HG02588 (cell line): ENCODE measurements around the gene TMPRSS13.
"Not testable (repeated sequence)": the region's sequence is repeated elsewhere in the genome, so short reads cannot be mapped to it uniquely, and the experiment has no call there.

Source experiments
- ATAC-seq: cut with Tn5 transposase; IDR thresholded peaks from one replicate; pipeline ENCODE4 v1.9.1; 2021; ENCODE audit warnings: mild to moderate bottlenecking, moderate library complexity; ENCODE audit not compliant: unreplicated experiment

TMPRSS13 gene

DNA sequence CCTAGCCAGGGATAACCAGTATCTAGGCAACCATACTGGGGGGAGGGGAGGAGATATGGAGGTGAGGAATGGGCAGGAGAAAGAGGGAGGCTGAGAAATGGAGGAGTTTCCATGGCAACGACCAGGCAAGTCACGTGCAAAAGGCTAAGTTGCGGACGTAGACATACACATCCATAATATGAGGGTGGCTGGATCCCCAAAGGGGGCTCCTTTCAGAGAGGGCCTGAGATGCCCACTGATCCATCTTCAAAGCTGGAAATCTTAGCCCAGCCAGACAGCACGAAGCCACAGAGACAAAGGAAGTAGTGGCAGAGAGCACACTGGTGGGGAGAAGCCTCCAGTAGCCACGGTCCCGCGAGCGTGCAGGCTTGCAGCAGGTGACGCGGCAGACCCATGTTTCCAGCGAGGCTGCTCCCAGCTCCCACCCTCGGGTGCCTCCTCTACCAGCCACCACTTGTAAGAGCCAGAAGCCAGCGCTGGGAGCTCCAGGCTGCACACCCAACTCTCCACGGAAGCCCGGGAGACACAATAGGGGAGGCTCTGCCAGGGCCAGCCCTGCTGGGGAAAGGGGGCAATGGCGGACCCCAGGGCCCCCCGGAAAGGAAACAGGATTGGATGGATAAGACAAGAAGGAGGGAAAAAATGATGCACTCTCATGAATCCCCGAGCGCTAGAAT lies 53.7 kb downstream of the TMPRSS13 start:
- ATAC-seq: no peak

DNA sequence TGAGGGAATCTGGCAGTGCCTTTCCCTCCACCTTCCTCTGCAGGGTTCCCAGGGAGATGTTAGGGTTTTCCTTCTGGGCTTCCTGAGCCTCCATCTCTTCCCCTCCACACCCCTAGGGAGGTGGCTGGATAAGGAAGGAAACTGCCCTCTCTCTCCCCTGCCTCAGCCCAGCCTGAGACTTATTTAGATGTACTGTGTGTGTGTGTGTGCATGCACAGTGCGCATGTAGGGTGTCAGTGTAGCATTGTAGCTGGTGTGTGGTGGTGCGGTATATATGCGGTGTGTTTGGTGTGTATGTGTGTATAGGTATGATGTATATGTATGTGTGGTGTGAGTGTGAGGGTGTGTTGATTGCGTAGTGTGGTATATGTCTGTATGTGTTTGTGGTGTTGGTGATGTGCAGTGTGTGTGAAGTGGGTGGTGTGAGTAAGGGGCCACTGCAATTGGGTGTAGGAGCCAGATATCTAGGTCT lies 54.3 kb downstream of the TMPRSS13 start:
- ATAC-seq: no peak

DNA sequence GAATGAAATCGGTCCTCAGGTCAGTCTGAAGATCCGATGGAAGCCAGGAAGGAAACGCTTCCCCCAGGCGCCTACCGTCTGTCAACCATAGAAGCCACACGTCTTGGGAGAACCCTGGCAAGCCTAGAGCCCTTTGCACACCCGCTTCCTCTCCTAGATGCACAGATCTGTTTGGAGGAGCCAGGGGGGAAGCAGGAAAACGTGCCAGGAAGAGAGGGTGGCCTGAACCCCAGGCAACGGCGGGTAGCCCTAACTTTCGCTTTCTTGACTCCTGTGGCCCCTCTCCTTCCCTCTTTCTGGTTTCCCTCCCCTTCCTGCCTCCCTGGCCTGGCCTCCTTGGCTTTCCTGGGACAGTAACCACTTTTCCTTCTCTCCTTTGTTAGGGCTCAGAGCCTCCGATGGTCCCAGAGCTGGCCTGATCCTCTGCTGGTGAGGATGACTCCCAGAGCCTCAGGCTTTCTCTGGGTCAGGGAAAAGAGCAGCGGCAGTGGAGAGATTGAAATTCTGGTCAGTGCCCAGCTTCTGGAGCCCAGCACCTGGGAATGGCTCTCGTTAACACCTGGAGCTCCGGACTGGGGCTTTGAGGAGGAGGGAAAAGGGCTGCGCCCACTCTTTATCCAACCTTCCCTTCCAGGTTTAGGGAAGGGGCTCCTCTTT lies 54.8 kb downstream of the TMPRSS13 start:
- no peak for ATAC-seq

DNA sequence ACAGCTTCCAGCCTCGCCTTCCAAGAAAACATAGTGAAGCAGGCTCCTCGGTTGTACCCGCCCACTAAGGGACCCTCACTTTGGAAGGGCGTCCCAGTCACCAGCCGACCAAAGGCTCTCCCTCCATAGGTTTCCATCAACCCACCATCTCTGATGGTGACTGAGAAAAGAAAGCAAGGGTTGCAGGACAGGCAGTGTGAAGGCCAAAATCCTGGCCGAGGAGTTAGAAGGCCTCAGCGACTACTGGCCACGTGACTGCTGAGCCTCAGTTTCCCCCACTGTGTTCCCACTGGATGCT lies 55.4 kb downstream of the TMPRSS13 start:
- no peak for ATAC-seq

DNA sequence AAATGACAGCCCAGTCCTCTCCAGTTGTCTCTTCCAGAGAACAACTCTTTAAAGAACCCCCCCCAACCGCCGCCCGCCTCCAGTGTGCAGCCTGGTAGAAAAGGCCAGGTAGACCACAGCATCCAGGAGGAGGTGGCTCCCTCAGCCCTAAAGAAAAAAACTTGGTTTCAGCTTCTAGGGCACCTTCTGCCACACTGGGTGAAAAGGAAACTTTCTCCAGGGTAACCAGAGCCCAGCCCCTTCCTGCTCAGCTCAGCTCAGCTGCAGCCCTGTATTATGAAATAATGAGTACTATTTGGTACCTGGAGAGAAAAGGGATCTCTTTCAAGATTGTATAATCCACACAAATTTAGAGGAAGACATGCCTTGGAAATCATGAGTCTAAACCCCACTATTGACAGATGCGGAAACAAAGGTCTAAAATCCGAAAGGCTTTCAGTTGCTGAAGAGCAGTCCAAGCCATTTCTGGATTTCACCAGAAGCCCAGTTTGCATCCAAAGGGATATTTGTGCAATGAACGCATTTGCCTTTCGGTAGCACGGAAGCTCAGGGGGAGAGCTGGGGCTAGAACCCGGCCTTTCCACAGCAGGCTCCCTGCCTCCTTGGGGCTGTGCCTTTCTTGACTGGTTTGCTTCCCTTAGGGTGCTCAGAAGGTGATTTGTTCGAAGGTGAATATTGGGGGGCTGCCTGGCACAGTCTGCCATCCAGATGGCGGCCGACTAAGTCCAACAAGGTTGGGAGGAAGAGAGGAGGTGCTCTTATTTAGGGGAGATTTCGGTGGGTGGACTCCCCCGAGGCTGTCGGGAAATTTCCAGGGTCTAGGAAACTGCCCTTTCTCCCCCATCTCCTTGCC lies 56.0 kb downstream of the TMPRSS13 start:
- ATAC-seq: no peak

DNA sequence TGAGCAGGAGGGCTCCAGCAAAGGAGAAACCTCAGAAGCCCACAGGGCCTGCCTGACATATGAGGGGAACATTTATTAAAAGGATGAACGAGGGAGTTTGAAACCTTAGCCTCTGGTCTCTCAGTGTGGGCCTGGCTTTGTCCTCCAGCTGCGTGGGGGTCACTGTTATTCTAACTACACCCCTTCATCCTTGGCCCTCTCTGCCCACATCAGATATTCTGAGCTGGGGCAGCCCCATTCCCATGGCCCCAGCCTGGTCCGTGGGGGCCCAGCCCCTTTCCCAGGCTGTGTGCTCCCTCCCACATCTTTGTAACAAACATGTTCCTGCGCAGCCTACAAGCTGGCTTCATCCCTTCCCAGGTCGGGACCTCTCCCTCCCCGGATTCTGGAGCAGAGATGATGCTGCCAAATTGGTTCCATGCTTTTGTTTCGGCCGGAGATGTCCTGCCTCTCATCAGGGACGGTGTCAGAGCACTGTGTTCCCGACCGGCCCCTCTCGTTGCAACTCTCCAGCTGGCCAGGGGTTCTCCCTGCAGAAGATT lies 56.7 kb downstream of the TMPRSS13 start:
- no peak for ATAC-seq

DNA sequence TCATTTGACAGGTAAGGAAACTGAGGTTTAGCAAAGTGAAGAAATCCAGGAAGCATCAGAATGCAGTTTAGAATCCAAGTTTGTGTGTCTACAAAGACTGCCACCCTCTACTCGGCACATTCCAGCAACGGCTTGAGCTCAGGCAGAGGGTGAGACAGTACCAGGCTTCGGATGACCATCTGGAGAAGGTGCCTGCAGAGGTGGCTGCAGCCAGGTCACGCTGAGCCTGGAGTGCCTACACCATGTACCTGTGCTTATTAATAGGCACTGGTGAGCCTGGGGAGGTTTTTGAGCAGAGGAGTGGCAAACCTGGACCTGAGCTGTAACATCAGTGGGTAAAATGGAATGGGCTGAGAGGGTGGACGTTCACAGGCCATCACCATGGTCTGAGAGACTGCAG lies 57.4 kb downstream of the TMPRSS13 start:
- ATAC-seq: no peak

DNA sequence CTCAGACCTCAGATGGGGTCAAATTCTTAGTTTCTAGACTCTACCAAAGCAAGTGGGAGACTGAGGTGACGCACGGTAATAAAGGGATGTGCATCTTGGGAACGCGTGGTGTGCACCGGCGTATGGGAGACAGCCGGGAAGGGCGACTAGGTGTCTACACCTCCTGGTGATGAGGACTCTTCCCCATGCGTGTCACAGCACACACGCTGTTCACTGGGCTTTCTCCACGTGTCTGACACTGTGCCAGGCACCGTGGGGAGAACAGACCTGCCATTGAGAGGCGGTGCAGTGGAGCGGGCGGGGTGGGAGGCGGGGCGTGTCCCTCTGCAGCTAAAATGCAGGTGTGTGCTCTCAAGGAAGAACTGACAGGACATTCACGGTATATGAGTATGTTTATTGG lies 58.0 kb downstream of the TMPRSS13 start:
- ATAC-seq: no peak

DNA sequence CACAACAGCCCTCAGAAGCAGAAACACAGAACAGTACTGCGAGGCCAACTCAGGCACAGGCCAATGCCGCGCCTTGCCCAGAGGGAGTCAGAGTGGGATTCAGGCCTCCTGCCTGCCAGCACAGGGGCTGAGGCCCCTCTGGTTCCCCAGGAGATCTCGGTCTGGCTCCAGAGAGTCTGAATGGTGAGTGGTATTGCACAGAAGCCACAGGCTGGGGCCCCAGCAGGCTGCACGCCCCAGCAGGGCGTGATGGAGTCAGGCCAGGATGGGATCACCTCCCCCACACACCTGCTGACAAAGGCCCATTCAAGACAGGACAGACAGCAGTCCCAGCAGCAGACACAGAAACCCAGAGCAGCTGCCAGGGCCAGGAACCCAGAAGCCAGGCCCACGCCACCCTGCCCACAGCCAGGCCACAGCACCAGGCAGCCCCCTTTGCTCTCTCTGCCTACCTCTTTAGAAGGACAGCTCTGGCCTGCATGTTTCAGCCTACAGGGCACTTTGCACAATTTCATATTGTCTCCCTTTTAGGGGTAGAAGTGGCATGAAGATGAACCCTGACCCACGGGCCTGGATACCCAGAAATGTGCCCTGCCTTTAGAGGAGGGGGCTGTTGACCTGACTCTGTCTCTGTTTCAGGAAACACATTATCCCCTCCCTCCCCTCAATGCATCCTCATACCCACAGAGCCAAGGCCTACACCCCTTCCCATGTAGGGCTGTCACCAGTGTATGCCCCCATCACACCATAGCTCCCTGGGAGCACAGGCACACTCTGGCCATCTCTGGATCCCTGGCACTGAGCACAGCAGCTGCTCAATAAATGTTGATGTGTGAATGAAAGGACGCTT lies 58.9 kb downstream of the TMPRSS13 start:
- ATAC-seq: no peak

DNA sequence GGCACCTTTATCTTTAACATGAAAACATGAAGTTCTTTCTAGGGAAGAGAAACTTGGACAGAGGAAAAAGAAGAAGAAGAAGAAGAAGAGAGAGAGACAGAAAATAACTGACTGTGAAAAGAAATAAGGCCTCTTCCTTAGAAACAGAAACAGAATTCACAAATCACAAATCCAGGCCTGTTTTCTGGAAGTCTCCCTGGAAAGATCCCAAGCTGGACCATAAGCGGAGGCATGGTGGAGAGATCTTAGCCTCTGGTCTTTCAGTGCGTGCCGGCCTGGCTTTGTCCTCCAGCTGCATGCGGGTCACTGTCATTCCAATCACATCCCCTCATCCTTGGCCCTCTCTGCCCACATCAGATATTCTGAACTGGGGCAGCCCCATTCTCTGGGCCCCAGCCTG lies 59.6 kb downstream of the TMPRSS13 start:
- ATAC-seq: no peak

DNA sequence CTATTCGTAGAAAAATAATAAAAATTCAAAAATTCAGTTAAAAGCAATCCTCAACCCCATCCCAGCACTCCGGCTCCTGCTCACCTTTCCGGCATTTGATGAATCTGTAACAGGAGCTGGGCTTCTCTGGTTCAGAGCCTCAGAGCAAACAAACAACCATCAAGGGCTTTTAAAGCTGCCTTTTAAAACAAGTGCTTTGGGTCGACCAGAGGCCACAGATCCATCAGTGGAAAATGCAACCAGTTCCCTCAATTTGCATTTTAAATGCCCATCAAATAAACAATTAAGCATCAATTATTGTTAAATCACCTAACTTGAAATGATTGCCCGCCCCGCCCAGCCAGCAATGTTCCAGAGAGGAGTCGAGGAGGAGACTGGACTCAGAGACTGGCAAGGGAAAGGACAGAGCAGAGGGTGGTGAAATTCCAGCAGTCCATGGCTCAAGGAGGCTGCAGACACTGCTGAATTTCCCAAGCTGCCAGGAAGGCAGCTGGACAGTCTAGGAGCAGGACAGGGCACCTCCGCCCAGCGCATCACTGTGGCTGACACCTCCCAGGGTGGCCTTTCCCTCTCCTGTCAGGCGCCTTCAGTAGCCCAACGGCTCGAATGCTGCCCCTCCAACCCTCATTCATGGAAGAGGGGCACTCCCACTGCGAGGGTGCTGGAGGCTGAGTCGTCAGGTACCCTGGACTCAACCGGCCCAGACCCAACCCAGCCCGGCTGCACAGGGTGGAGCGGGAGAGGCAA lies 60.2 kb downstream of the TMPRSS13 start:
- ATAC-seq: no peak

DNA sequence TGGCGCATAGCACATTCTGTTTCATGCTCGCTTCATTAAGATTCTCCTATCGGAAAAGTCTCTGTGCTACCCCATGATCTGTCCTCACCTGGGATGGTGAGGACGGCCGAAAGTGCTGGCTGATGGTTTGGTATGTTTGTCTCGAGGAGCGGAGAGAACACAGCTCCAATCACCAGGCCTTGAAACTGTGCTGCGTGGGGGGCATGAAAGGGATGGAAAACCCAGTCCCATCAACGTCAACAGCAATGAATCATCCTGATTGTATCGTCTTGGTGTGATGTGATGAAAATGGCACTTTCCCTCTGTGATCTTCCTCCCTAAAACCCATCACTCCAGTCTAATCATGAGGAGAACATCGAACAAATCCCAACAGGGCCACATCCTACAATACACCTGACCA lies 61.1 kb downstream of the TMPRSS13 start:
- ATAC-seq: no peak

DNA sequence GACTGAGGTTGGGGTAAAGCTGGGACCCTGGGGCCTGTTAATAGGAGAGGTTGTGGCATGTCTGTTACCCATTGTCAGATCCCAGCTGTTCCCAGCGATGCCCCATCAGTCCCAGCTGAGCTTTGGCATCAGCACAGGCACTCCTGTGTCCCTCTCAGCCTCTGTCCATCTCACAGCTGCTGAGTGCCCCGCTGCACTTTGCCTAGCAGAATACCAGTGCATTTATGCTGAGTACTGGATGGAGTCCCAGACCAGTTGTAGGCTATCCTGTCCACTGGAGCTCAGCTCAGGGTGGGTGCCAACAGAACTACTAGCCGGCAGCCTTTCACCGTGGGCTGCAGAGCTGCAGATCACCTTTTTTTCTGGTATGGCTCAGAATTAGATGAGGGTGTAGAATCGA lies 62.7 kb downstream of the TMPRSS13 start:
- no peak for ATAC-seq

DNA sequence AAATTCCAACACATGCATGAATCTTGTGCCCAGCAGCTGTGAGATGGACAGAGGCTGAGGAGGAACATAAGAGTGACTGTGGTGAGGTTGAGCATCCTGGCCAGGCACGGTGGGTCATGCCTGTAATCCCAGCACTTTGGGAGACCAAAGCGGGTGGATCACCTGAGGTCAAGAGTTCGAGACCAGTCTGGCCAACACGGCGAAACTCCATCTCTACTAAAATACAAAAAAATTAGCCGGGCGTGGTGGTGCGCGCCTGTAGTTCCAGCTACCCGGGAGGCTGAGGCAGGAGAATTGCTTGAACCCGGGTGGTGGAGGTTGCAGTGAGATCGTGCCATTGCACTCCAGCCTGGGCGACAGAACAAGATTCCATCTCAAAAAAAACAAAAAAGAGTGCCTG lies 63.7 kb downstream of the TMPRSS13 start:
- not testable (repeated sequence) for ATAC-seq

DNA sequence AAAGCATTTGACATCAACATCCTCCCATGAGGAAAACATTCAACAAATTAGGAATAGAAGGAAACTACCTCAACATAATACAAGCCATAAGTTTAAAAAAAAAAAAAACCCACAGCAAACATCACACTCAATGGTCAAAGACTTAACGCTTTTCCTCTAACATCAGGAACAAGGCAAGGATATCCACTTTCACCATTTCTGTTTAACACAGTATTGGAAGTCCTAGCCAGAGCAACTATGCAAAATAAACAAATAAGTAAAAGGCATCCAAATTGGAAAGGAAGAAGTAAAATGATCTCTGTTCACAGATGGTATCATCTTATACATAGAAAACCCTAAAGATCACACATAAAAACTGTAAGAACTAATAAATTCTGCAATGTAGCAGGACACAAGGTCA lies 65.8 kb downstream of the TMPRSS13 start:
- ATAC-seq: no peak

DNA sequence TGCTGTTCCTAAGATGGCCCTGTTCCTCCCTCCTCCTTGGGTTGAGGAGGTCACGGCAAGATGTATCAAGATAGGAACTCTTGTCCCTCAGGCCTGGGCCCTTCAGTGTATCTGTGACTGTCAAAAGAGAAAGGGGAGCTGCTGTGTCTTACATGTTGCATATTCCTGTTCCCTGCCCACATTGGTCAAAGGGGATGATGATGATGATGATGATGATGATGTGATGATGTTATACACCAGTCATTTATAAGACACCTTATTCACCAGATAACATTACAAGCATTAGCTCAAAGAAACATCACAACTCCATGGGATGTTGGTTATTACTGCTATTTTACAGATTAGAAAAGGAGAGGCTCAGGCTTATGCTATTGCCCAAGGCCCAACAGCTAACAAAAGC lies 66.4 kb downstream of the TMPRSS13 start:
- no peak for ATAC-seq

DNA sequence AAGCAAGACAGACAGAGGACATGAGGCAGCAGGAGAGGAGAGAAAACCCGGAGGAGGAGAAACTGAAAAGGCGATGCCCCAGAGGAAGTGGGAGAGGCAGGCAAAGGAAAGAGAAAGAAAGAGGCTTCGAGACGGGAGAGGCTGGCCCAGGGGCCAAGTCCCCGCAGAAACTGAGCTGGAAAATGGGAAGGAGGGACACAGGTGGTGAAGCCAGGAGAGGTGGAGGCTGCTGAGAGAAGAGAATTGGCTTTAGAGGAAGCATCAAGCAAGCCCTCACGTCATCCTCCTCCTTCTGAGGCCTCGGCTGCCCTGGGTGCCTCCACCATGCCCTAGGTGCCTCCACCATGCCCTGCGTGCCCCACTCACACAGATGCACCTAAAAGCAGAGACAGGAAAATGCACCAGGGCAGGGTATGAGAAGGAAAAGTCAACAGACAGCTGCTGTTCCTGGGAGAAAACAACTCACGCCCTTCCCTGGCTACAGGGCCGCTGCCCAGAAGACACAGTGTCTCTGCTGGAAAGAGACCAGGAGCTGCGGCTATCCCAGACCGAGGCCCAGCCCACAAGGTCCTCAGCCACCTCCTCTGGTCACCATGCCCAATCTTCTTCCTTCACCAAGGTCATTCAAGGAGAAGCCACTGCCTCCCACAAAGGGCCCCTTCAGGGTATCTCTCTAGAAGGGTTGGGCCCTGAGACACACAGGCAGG lies 67.0 kb downstream of the TMPRSS13 start:
- no peak for ATAC-seq

DNA sequence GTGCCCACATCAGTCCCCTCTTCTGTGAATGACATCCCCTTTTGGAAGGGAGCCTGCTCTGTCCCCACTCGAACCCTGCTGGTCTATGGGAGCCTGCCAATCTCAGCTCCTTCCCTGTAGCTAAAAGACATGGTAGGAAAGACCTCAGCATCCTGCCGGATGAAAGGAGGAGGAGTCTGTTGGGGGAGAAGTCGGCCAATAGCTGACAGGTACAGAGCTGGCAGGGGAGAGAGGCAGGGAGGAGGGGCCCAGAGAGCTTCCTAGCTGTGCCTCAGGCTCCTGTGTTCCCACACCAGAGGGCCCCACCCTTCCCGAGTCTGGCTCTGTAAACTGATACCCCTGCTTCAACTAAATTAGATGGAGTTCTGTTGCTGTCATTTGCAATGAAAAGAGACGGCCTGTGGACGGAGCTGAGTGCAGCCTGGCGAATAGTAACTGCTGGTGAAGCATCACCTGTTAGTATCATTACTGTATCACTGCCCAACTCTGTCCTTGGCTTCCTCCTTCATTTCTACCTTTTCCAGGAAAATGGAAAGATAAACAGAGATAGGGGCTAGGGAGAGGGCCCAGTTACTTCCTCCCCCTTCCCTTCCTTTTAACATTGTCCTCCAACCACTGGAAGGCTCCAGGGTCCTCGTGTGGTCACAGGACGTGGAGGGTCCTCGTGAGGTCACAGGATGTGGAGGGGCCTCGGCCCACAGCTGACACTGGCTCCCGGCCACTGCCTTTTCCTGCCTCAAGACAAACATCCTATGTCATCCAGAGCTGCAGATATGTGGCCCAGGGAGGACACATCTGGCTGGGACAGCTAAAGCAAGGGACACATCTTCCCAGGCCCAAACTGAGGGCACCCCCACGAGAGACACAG lies 67.8 kb downstream of the TMPRSS13 start:
- no peak for ATAC-seq

DNA sequence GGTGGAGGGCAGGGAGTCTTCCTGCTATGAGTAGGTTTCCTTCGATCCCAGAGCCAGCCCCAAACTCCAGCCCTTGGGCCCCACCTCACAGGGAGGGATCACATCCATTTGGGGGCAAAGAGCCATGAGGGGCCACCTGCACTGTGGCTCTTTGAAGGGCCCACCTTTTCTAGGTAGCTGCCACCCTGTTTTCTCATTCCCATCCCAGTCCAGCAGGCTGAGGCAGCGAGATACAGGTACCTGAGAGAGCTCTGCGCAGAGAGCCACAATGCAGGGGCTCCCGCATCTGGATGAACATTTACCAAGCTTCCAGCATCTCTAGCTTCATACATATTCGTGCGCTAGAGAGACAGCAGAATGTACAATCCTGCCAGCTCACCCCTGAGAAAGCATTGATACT lies 69.1 kb downstream of the TMPRSS13 start:
- ATAC-seq: no peak
